ENCODE results near the gene CNTNAP5. TPM values are rescaled to one million over a fixed set of nuclear protein-coding genes. Genes with fewer than 3 reads are reported as not detected.

CNTNAP5 gene
- total and polyA plus RNA-seq, 2 donors (not counting 1 experiment from before 2014, with no cell fraction given) = not detected

- Histone ChIP-seq H3K27me3 (replicated peaks in 1 of 4; ENCODE audit: control extremely low read depth in 1 of 4, control insufficient read depth in 3 of 4, insufficient read depth in 4 of 4, low read length in 3 of 4) (no peaks in the 10 kb centered on the region), H3K4me1 (ENCODE audit: control insufficient read depth in 2 of 2, insufficient read depth in 2 of 2, low read length in 2 of 2) (no peaks in the 10 kb centered on the region), H3K79me2 (ENCODE audit: control insufficient read depth, insufficient read depth, low read length) (no peaks in the 10 kb centered on the region), H2AFZ (ENCODE audit: insufficient read depth, low read depth, low read length, poor library complexity, severe bottlenecking) (no peak overlapping the region), H3K4me3 (ENCODE audit: control extremely low read depth in 1 of 5, extremely low read depth in 1 of 5, insufficient read depth in 1 of 5, low read depth in 2 of 5, low read length in 4 of 5) (no peak overlapping the region), H3K9me3 (ENCODE audit: control extremely low read depth in 1 of 3, control insufficient read depth in 2 of 3, insufficient read depth in 1 of 3, low read length in 2 of 3) (no peaks in the 10 kb centered on the region), H3K27ac (ENCODE audit: low read length in 2 of 2) (no peak overlapping the region), H3K9ac (ENCODE audit: low read length) (no peak overlapping the region), H4K20me1 (ENCODE audit: control insufficient read depth, insufficient read depth, low read length, poor library complexity, severe bottlenecking) (no peaks in the 10 kb centered on the region), H3K36me3 (replicated peaks in 1 of 2; ENCODE audit: control extremely low read depth in 1 of 2, control insufficient read depth in 1 of 2, extremely low read depth in 1 of 2, insufficient read depth in 2 of 2, low read length in 1 of 2) (no peaks in the 10 kb centered on the region), H3K4me2 (replicated peaks; ENCODE audit: low read depth, low read length, poor library complexity, severe bottlenecking) (no peak overlapping the region)
- intact Hi-C loops (cut with micrococcal nuclease) = no loop called here
- DNase-seq = no peak
- ChIA-PET POLR2A (no interaction called here), CTCF (no interaction called here)
- Mint-ChIP-seq H3K9me3 (ENCODE audit: insufficient read depth) (no peaks in the 10 kb centered on the region), H3K27ac (no peak overlapping the region), H3K4me3 (no peak overlapping the region), H3K27me3 (no peaks in the 10 kb centered on the region), H3K4me1 (no peaks in the 10 kb centered on the region)
- no peak for ATAC-seq (ENCODE audit: low read depth)
- no peak for TF ChIP-seq EZH2 (IDR thresholded peaks at IDR 0.05; ENCODE audit: borderline replicate concordance, insufficient read depth, low read depth, low read length, poor library complexity, severe bottlenecking)
- no peak for TF ChIP-seq CTCF (IDR thresholded peaks at IDR 0.05)
- no CpG with 5 or more reads among the region's 2 CpGs for WGBS (ENCODE audit: insufficient coverage)
Measured at GRCh38 chr2:124837496-124837895, 812.4 kb downstream of the CNTNAP5 start.

- Histone ChIP-seq H3K4me2 (replicated peaks; ENCODE audit: low read depth, low read length, poor library complexity, severe bottlenecking) (no peak overlapping the region), H3K79me2 (ENCODE audit: control insufficient read depth, insufficient read depth, low read length) (no peaks in the 10 kb centered on the region), H3K36me3 (replicated peaks in 1 of 2; ENCODE audit: control extremely low read depth in 1 of 2, control insufficient read depth in 1 of 2, extremely low read depth in 1 of 2, insufficient read depth in 2 of 2, low read length in 1 of 2) (no peaks in the 10 kb centered on the region), H4K20me1 (ENCODE audit: control insufficient read depth, insufficient read depth, low read length, poor library complexity, severe bottlenecking) (no peaks in the 10 kb centered on the region), H3K4me3 (ENCODE audit: control extremely low read depth in 1 of 5, extremely low read depth in 1 of 5, insufficient read depth in 1 of 5, low read depth in 2 of 5, low read length in 4 of 5) (no peak overlapping the region), H3K27me3 (replicated peaks in 1 of 4; ENCODE audit: control extremely low read depth in 1 of 4, control insufficient read depth in 3 of 4, insufficient read depth in 4 of 4, low read length in 3 of 4) (no peaks in the 10 kb centered on the region), H3K4me1 (ENCODE audit: control insufficient read depth in 2 of 2, insufficient read depth in 2 of 2, low read length in 2 of 2) (no peaks in the 10 kb centered on the region), H3K27ac (ENCODE audit: low read length in 2 of 2) (no peak overlapping the region), H3K9ac (ENCODE audit: low read length) (no peak overlapping the region), H3K9me3 (ENCODE audit: control extremely low read depth in 1 of 3, control insufficient read depth in 2 of 3, insufficient read depth in 1 of 3, low read length in 2 of 3) (no peaks in the 10 kb centered on the region), H2AFZ (ENCODE audit: insufficient read depth, low read depth, low read length, poor library complexity, severe bottlenecking) (no peak overlapping the region)
- no peaks in the 10 kb centered on the region for H3K9me3 Mint-ChIP-seq (ENCODE audit: insufficient read depth)
- ATAC-seq (ENCODE audit: low read depth) (no peak), DNase-seq (no peak)
- no peaks in the 10 kb centered on the region for H3K4me1 Mint-ChIP-seq
- POLR2A ChIA-PET = no interaction called here
- no peak overlapping the region for H3K27ac Mint-ChIP-seq
- TF ChIP-seq CTCF (IDR thresholded peaks at IDR 0.05) (no peak), EZH2 (IDR thresholded peaks at IDR 0.05; ENCODE audit: borderline replicate concordance, insufficient read depth, low read depth, low read length, poor library complexity, severe bottlenecking) (no peak)
- CTCF ChIA-PET = no interaction called here
- no peak overlapping the region for H3K4me3 Mint-ChIP-seq
- WGBS (ENCODE audit: insufficient coverage) = no CpG with 5 or more reads among the region's 3 CpGs
- no peaks in the 10 kb centered on the region for H3K27me3 Mint-ChIP-seq
- intact Hi-C loops (cut with micrococcal nuclease) = no loop called here
Measured at GRCh38 chr2:124838406-124838805, 813.3 kb downstream of the CNTNAP5 start.
